Suprapubic skin (tissue), 4 donors: ENCODE data around the gene TRIM3. TPM values are rescaled to one million over a fixed set of nuclear protein-coding genes. Genes with fewer than 3 reads are reported as not detected.

Experiments
- DNase-seq, 2 donors: peaks; one replicate each; pipeline ENCODE4 v3.0.0-alpha.2; 2019; ENCODE audit warnings: low spot score in 2 of 2
- H3K27ac ChIP-seq: fragments of 200-600 bp; sonication (generic); one replicate; pipeline ENCODE4 v1.5.1; 2019
- H3K27me3 ChIP-seq: fragments of 200-600 bp; sonication (generic); one replicate; pipeline ENCODE4 v1.5.1; 2019
- H3K36me3 ChIP-seq: fragments of 200-600 bp; sonication (generic); one replicate; pipeline ENCODE4 v1.5.1; 2019
- H3K4me1 ChIP-seq: fragments of 200-600 bp; sonication (generic); one replicate; pipeline ENCODE4 v1.5.1; 2019
- H3K4me3 ChIP-seq: fragments of 200-600 bp; sonication (generic); one replicate; pipeline ENCODE4 v1.5.1; 2019; ENCODE audit warnings: mild to moderate bottlenecking
- H3K9me3 ChIP-seq: fragments of 200-600 bp; sonication (generic); one replicate; pipeline ENCODE4 v1.5.1; 2019
- CTCF ChIP-seq, 2 donors: fragments of 200-600 bp in 1 of 2; fragments of 450-650 bp in 1 of 2; sonication (generic) in 1 of 2; IDR thresholded peaks; one replicate each; pipeline ENCODE4 v1.5.1; 2016 to 2019; ENCODE audit warnings: antibody characterized with exemption in 2 of 2, mild to moderate bottlenecking in 1 of 2, moderate library complexity in 1 of 2
- EP300 ChIP-seq: sonication (generic); formaldehyde crosslinking; IDR thresholded peaks from one replicate; pipeline ENCODE4 v1.6.1; 2017; ENCODE audit warnings: antibody characterized with exemption
- POLR2A ChIP-seq, 2 donors: fragments of 450-650 bp; IDR thresholded peaks; one replicate each; pipeline ENCODE4 v1.6.1; 2017; ENCODE audit warnings: antibody characterized with exemption in 2 of 2, mild to moderate bottlenecking in 2 of 2, moderate library complexity in 2 of 2
- POLR2AphosphoS5 ChIP-seq, 3 donors: sonication (generic); formaldehyde crosslinking; IDR thresholded peaks; one replicate each; pipeline ENCODE4 v1.6.1; 2017; ENCODE audit warnings: antibody characterized with exemption in 3 of 3
- WGBS: methylation state at CpG from one replicate; pipeline ENCODE4 v1.1.5; 2018; 5-methylcytosine and 5-hydroxymethylcytosine counted together
- total RNA-seq, 4 donors: library from RNA; depleted of rRNA; stranded (reverse); fragments of >200 nt; gene quantifications; one replicate each; pipeline ENCODE4 v1.1.0, GENCODE V29; 2016

TRIM3 gene
- total RNA-seq, 4 donors from 2014 or later: 20.0 to 40.2 (median 32.2) TPM

- no peaks in the 10 kb centered on the region for H3K9me3 ChIP-seq
- no peaks in the 10 kb centered on the region for H3K4me1 ChIP-seq
- H3K27me3 ChIP-seq: no peaks in the 10 kb centered on the region
- TF ChIP-seq EP300 (no peak), POLR2AphosphoS5 (IDR thresholded peaks at IDR 0.05) (no peak), CTCF (IDR thresholded peaks at IDR 0.05) (no peak), POLR2A (IDR thresholded peaks at IDR 0.05) (no peak)
- no peak overlapping the region for H3K27ac ChIP-seq
- 85% methylated on average over 13 of the region's 13 CpGs for WGBS
- H3K36me3 ChIP-seq: peaks cover 29% of the 10 kb centered on the region
- no peak overlapping the region for H3K4me3 ChIP-seq
- no peak for DNase-seq
Measured at GRCh38 chr11:6405052-6405667, 68.6 kb downstream of the TRIM3 start.

GRCh38 chr11:6404342-6405051 is 69.2 kb downstream of the TRIM3 start:
- Histone ChIP-seq H3K27me3 (no peaks in the 10 kb centered on the region), H3K4me3 (no peak overlapping the region), H3K36me3 (peaks cover 28% of the 10 kb centered on the region), H3K9me3 (no peaks in the 10 kb centered on the region), H3K4me1 (no peaks in the 10 kb centered on the region), H3K27ac (no peak overlapping the region)
- 65% methylated on average over 11 of the region's 16 CpGs for WGBS
- DNase-seq: no peak
- TF ChIP-seq POLR2AphosphoS5 (IDR thresholded peaks at IDR 0.05): no peak
- TF ChIP-seq CTCF (IDR thresholded peaks at IDR 0.05): no peak
- TF ChIP-seq POLR2A (IDR thresholded peaks at IDR 0.05): no peak
- TF ChIP-seq EP300: no peak

- H3K4me3 ChIP-seq: no peak overlapping the region
- WGBS: no CpG with 5 or more reads among the region's 8 CpGs
- H3K27me3 ChIP-seq: no peaks in the 10 kb centered on the region
- no peak for DNase-seq
- no peak overlapping the region for H3K27ac ChIP-seq
- TF ChIP-seq POLR2A (IDR thresholded peaks at IDR 0.05): no peak
- TF ChIP-seq EP300: no peak
- no peak for TF ChIP-seq CTCF (IDR thresholded peaks at IDR 0.05)
- TF ChIP-seq POLR2AphosphoS5 (IDR thresholded peaks at IDR 0.05): no peak
- no peaks in the 10 kb centered on the region for H3K4me1 ChIP-seq
- peaks cover 28% of the 10 kb centered on the region for H3K36me3 ChIP-seq
- no peaks in the 10 kb centered on the region for H3K9me3 ChIP-seq
Measured at GRCh38 chr11:6403539-6403938, 70.2 kb downstream of the TRIM3 start.

- no peak for TF ChIP-seq POLR2AphosphoS5 (IDR thresholded peaks at IDR 0.05)
- TF ChIP-seq CTCF (IDR thresholded peaks at IDR 0.05): no peak
- TF ChIP-seq EP300: no peak
- TF ChIP-seq POLR2A (IDR thresholded peaks at IDR 0.05): no peak
- Histone ChIP-seq H3K4me3 (no peak overlapping the region), H3K36me3 (peaks cover 28% of the 10 kb centered on the region), H3K4me1 (no peaks in the 10 kb centered on the region), H3K9me3 (no peaks in the 10 kb centered on the region), H3K27me3 (no peaks in the 10 kb centered on the region), H3K27ac (no peak overlapping the region)
- 82% methylated on average over 7 of the region's 7 CpGs for WGBS
- DNase-seq: no peak
Measured at GRCh38 chr11:6402561-6402981, 71.2 kb downstream of the TRIM3 start.

GRCh38 chr11:6402061-6402470 is 71.7 kb downstream of the TRIM3 start:
- TF ChIP-seq CTCF (IDR thresholded peaks at IDR 0.05) (no peak), POLR2A (IDR thresholded peaks at IDR 0.05) (no peak), POLR2AphosphoS5 (IDR thresholded peaks at IDR 0.05) (no peak), EP300 (no peak)
- no peaks in the 10 kb centered on the region for H3K27me3 ChIP-seq
- peaks cover 28% of the 10 kb centered on the region for H3K36me3 ChIP-seq
- 95% methylated on average over 12 of the region's 12 CpGs for WGBS
- no peaks in the 10 kb centered on the region for H3K9me3 ChIP-seq
- H3K4me3 ChIP-seq: no peak overlapping the region
- no peaks in the 10 kb centered on the region for H3K4me1 ChIP-seq
- no peak overlapping the region for H3K27ac ChIP-seq
- DNase-seq: no peak
